ENCODE results near the gene LRRC52.
"Not testable (repeated sequence)": the region's sequence is repeated elsewhere in the genome, so short reads cannot be mapped to it uniquely, and the experiment has no call there.

LRRC52 gene

DNA sequence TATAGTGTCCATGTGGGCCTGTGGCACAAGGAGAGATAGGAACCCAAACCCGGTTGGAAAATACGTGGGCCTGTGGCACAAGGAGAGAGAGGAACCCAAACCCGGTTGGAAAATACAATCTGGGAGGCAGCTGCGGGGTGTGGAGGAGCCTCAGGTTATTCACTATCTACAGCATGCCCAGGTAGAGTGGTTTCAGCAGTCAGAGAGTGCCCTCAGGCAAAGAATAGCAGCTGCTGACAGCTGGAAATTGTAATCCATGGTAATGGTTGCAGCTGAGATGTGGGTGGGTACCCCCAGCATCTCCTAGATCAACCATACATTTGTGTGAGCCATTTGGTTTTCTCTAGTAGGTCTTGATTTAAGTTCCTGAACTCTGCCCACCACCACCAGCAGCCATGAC, 61.4 kb downstream of the LRRC52 start:
- Histone ChIP-seq H3K27me3 (ENCODE audit: control insufficient read depth in 1 of 2, insufficient read depth in 2 of 2, low read length in 2 of 2) (no peaks in the 10 kb centered on the region), H3K36me3 (ENCODE audit: control insufficient read depth in 2 of 2, insufficient read depth in 2 of 2, low read length in 2 of 2) (no peaks in the 10 kb centered on the region), H3K27ac (ENCODE audit: low read length) (no peak overlapping the region), H3K4me1 (ENCODE audit: control insufficient read depth, insufficient read depth, low read length) (no peaks in the 10 kb centered on the region), H3K9me3 (ENCODE audit: control insufficient read depth in 2 of 2, low read length in 2 of 2) (no peaks in the 10 kb centered on the region), H3K9ac (ENCODE audit: low read length in 2 of 2) (no peak overlapping the region), H3K4me3 (ENCODE audit: low read length in 2 of 2) (no peak overlapping the region)

DNA sequence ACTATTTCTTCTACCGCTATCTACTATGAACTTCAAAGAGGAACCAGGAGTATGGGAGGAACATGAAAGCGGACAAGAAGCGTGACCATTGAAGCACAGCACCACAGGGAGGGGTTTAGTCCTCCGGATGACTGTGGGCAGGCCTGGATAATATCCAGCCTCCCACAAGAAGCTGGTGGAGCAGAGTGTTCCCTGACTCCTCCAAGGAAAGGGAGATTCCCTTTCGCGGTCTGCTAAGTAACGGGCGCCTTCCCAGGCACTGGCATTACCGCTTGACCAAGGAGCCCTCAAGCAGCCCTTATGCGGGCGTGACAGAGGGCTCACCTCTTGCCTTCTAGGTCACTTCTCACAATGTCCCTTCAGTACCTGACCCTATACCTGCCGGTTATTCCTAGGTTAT, 62.9 kb downstream of the LRRC52 start:
- H3K4me1 ChIP-seq (ENCODE audit: control insufficient read depth, insufficient read depth, low read length); H3K4me3 ChIP-seq (ENCODE audit: low read length in 2 of 2); H3K27ac ChIP-seq (ENCODE audit: low read length); H3K9me3 ChIP-seq (ENCODE audit: control insufficient read depth in 2 of 2, low read length in 2 of 2); H3K36me3 ChIP-seq (ENCODE audit: control insufficient read depth in 2 of 2, insufficient read depth in 2 of 2, low read length in 2 of 2); H3K9ac ChIP-seq (ENCODE audit: low read length in 2 of 2); H3K27me3 ChIP-seq (ENCODE audit: control insufficient read depth in 1 of 2, insufficient read depth in 2 of 2, low read length in 2 of 2): not testable (repeated sequence)

DNA sequence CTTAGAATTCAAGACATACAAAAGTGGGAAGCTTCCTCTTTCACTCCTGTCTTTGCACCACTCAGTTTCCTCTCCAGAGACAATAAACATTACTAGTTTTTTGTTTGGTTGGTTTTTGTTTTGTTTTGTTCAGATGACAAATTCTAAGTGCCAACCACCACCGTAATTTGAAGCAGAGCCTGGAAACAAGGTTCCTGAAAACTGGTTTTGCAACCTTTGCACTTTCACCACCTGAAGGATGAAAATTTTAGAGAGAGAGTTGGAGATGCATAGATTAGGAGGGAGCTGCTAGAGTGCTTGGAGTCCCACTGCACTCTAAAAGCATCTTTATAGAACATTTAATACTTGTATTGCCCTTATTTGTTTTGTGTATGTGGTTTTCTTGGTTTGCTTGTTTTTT, 67.1 kb downstream of the LRRC52 start:
- no peaks in the 10 kb centered on the region for H3K4me1 ChIP-seq (ENCODE audit: control insufficient read depth, insufficient read depth, low read length)
- no peaks in the 10 kb centered on the region for H3K36me3 ChIP-seq (ENCODE audit: control insufficient read depth in 2 of 2, insufficient read depth in 2 of 2, low read length in 2 of 2)
- no peaks in the 10 kb centered on the region for H3K9me3 ChIP-seq (ENCODE audit: control insufficient read depth in 2 of 2, low read length in 2 of 2)
- H3K9ac ChIP-seq (ENCODE audit: low read length in 2 of 2) = no peak overlapping the region
- H3K4me3 ChIP-seq (ENCODE audit: low read length in 2 of 2) = no peak overlapping the region
- H3K27me3 ChIP-seq (ENCODE audit: control insufficient read depth in 1 of 2, insufficient read depth in 2 of 2, low read length in 2 of 2) = no peaks in the 10 kb centered on the region
- H3K27ac ChIP-seq (ENCODE audit: low read length) = no peak overlapping the region

DNA sequence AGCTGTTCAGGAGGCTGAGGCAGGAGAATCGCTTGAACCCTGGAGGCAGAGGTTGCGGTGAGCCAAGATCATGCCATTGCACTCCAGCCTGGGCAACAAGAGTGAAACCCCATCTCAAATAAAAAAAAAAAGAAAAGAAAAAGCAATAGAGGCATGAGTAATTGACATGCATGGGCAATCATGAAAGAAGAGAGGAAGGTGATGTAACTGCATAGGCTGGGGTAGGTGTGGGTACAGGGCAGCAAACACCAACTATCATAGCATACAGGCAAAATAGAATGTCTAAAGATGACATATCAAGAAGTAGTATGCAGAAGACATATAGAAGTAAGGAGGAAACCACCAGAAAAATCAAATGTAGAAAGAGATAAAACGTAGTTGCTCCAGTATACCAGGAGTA, 68.3 kb downstream of the LRRC52 start:
- H3K9ac ChIP-seq (ENCODE audit: low read length in 2 of 2) = no peak overlapping the region
- no peaks in the 10 kb centered on the region for H3K36me3 ChIP-seq (ENCODE audit: control insufficient read depth in 2 of 2, insufficient read depth in 2 of 2, low read length in 2 of 2)
- no peaks in the 10 kb centered on the region for H3K4me1 ChIP-seq (ENCODE audit: control insufficient read depth, insufficient read depth, low read length)
- H3K4me3 ChIP-seq (ENCODE audit: low read length in 2 of 2) = no peak overlapping the region
- H3K27ac ChIP-seq (ENCODE audit: low read length) = no peak overlapping the region
- no peaks in the 10 kb centered on the region for H3K9me3 ChIP-seq (ENCODE audit: control insufficient read depth in 2 of 2, low read length in 2 of 2)
- no peaks in the 10 kb centered on the region for H3K27me3 ChIP-seq (ENCODE audit: control insufficient read depth in 1 of 2, insufficient read depth in 2 of 2, low read length in 2 of 2)
